BLaER1 (cell line): ENCODE data around the gene TBC1D22A.

ENCODE experiments used
- H3K27ac ChIP-seq: shearing (Covaris generic); formaldehyde crosslinking; 2 replicates; pipeline ENCODE4 v1.8.1; 2022
- H3K27me3 ChIP-seq: shearing (Covaris generic); formaldehyde crosslinking; 2 replicates; pipeline ENCODE4 v1.8.1; 2022
- H3K36me3 ChIP-seq: shearing (Covaris generic); formaldehyde crosslinking; 2 replicates; pipeline ENCODE4 v1.8.1; 2022
- H3K4me1 ChIP-seq: shearing (Covaris generic); formaldehyde crosslinking; 2 replicates; pipeline ENCODE4 v1.8.1; 2022
- H3K4me2 ChIP-seq: shearing (Covaris generic); formaldehyde crosslinking; 2 replicates; pipeline ENCODE4 v1.8.1; 2022
- H3K4me3 ChIP-seq: shearing (Covaris generic); formaldehyde crosslinking; 2 replicates; pipeline ENCODE4 v1.8.1; 2022
- H3K9ac ChIP-seq: shearing (Covaris generic); formaldehyde crosslinking; 2 replicates; pipeline ENCODE4 v1.8.1; 2022
- H3K9me3 ChIP-seq: shearing (Covaris generic); formaldehyde crosslinking; 2 replicates; pipeline ENCODE4 v1.8.1; 2022
- H4K20me1 ChIP-seq: shearing (Covaris generic); formaldehyde crosslinking; 2 replicates; pipeline ENCODE4 v1.8.1; 2022
- Cebpa-rat ChIP-seq: shearing (Covaris generic); IDR thresholded peaks from 2 replicates; pipeline ENCODE4 v1.8.1; 2022

Gene TBC1D22A

DNA sequence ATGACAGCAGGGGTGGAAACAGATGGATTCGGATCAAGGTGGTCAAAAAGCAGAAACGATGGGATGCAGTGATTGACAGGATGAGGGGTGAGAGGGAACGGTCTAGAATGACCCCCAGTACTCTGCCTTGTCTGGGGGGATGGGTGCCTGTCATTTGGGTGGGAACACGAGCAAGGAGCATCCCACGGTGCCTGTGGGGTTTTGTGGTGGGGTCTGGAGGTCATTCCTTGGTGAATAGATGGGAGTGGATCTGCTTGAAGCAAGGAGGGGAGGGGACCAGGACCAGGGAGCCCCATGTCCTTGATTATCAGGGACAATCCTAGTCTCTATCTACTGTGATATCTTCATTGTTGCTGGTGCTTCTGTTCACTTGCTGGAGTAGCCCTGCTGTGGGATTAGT is 16.3 kb upstream of the TBC1D22A start:
- no peak for TF ChIP-seq Cebpa-rat
- no peak overlapping the region for H3K27ac ChIP-seq
- no peak overlapping the region for H3K9ac ChIP-seq
- H3K4me3 ChIP-seq: no peak overlapping the region
- no peaks in the 10 kb centered on the region for H4K20me1 ChIP-seq
- H3K4me1 ChIP-seq: peaks cover 40% of the 10 kb centered on the region
- no peaks in the 10 kb centered on the region for H3K27me3 ChIP-seq
- H3K9me3 ChIP-seq: 0 out of 2 replicates have a peak, but pooled peaks cover 9% of the 10 kb centered on the region
- H3K4me2 ChIP-seq: no peak overlapping the region
- H3K36me3 ChIP-seq: no peaks in the 10 kb centered on the region

- Histone ChIP-seq H3K9ac (no peak overlapping the region), H4K20me1 (no peaks in the 10 kb centered on the region), H3K4me1 (peaks cover 43% of the 10 kb centered on the region), H3K4me2 (no peak overlapping the region), H3K27ac (no peak overlapping the region), H3K27me3 (no peaks in the 10 kb centered on the region), H3K36me3 (no peaks in the 10 kb centered on the region), H3K4me3 (no peak overlapping the region), H3K9me3 (0 out of 2 replicates have a peak, but pooled peaks cover 9% of the 10 kb centered on the region)
- TF ChIP-seq Cebpa-rat: no peak
Measured at GRCh38 chr22:46746620-46747019, 15.8 kb upstream of the TBC1D22A start.

- no peaks in the 10 kb centered on the region for H4K20me1 ChIP-seq
Measured at GRCh38 chr22:46747646-46748045, 14.8 kb upstream of the TBC1D22A start.

GRCh38 chr22:46748206-46748907 is 14.1 kb upstream of the TBC1D22A start:
- H3K9me3 ChIP-seq: peaks cover 2% of the 10 kb centered on the region; the same call in 1 of the 2 replicates
- peaks cover 51% of the 10 kb centered on the region for H3K4me1 ChIP-seq
- no peak for TF ChIP-seq Cebpa-rat
- peak overlapping the region; percentile 88 for H3K27ac ChIP-seq
- no peaks in the 10 kb centered on the region for H3K27me3 ChIP-seq
- peak overlapping the region; percentile 73 for H3K4me2 ChIP-seq
- H3K4me3 ChIP-seq: no peak overlapping the region; the same call in 1 of the 2 replicates
- H3K36me3 ChIP-seq: no peaks in the 10 kb centered on the region
- H4K20me1 ChIP-seq: no peaks in the 10 kb centered on the region
- H3K9ac ChIP-seq: peak overlapping the region; percentile 65

More at GRCh38 chr22:46747646-46748045, 14.8 kb upstream of the TBC1D22A start:
- peak overlapping the region; percentile 73 for H3K4me2 ChIP-seq
- no peak overlapping the region for H3K4me3 ChIP-seq
- no peak overlapping the region for H3K9ac ChIP-seq
- H3K27ac ChIP-seq: peak overlapping the region; percentile 88
- no peaks in the 10 kb centered on the region for H3K27me3 ChIP-seq
- H3K9me3 ChIP-seq: 0 out of 2 replicates have a peak, but pooled peaks cover 9% of the 10 kb centered on the region
- no peaks in the 10 kb centered on the region for H3K36me3 ChIP-seq
- H3K4me1 ChIP-seq: peaks cover 49% of the 10 kb centered on the region
- TF ChIP-seq Cebpa-rat: no peak

DNA sequence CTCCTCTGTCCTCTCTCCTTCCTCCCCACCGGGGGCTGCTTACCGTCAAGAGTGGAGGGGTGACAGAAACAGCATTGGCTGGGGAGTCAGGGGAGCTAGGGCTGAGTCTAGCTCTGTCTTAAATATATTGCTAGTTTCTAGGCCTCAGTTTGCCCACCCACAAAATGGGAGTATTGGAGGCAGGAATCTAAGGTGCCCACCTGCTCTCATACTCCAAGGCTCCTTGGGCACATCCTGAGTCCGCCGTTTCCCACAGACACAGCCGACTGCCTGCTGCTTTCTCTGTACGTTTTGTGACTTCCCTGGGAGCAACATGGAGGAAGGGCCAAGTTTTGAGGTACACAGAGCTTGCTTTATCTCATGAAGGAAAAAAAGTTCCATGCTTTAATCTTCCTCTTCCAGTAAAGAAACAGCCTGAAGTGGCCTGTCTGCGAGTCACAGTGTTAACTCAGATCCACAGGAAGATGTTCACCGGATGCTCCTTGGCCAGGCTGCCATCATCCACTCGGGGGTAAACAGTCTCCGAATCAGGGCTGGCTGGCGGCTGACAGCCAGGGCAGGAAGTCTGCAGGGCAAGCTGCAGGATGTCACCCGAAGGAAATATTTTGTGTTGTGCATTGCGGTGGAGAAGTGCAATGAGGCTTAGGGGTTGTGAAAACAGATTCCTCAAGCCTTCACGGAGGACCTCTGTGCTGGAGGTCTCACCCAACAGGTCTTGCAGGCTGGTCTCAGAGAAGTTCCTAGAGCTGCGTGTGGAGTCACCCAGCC is 13.4 kb upstream of the TBC1D22A start:
- H3K4me3 ChIP-seq: peak overlapping the region; percentile 17; the same call in 1 of the 2 replicates
- peaks cover 2% of the 10 kb centered on the region; the same call in 1 of the 2 replicates for H3K9me3 ChIP-seq
- H3K4me1 ChIP-seq: peaks cover 59% of the 10 kb centered on the region

DNA sequence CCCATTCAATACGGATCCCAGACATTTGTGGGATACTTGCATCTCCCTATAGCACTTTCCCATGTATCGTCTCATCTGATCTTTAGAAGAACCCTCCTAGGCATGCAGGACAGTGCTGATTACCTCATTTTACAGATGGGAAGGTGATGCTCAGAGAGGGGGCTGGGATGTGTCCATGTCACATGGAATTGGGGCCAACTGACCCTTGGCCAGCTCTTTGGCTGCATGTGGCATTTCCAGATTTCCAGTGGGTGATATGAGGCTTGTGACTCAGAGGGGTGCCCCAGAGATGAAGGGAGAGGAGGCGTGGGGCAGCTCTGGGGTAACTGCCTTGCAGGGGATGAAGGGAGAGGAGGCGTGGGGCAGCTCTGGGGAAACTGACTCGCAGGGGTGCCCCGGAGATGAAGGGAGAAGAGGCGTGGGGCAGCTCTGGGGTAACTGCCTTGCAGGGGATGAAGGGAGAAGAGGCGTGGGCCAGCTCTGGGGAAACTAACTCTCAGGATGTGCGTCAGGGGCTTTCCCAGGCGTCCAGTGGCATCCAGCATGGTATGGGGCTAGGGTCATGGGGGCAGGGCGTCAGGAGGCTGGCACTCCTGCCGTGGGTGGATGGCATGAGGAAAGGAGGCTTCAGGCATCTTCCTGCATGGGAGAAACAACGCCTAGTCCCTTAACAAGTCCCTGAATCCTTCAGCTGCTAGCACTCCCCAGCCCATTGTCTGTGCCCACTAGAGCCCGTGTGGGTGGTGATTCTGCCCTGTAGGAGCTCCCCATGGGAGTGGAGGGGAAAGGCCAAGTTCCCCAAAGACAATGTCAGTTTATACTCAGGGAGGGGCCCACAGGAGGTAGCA is 12.5 kb upstream of the TBC1D22A start:
- peak overlapping the region; percentile 88 for H3K27ac ChIP-seq
- peak overlapping the region; percentile 73 for H3K4me2 ChIP-seq
- H3K4me1 ChIP-seq: peaks cover 63% of the 10 kb centered on the region
- no peaks in the 10 kb centered on the region for H3K36me3 ChIP-seq
- no peak for TF ChIP-seq Cebpa-rat
- H3K9me3 ChIP-seq: peaks cover 10% of the 10 kb centered on the region
- H4K20me1 ChIP-seq: no peaks in the 10 kb centered on the region
- H3K4me3 ChIP-seq: peak overlapping the region; percentile 17; the same call in 1 of the 2 replicates
- no peaks in the 10 kb centered on the region for H3K27me3 ChIP-seq
- peak overlapping the region; percentile 65 for H3K9ac ChIP-seq

More for the DNA sequence above, 13.4 kb upstream of the TBC1D22A start:
- peak overlapping the region; percentile 73 for H3K4me2 ChIP-seq
- H3K36me3 ChIP-seq: no peaks in the 10 kb centered on the region
- no peak; the same call in 1 of the 2 replicates for TF ChIP-seq Cebpa-rat
- H4K20me1 ChIP-seq: no peaks in the 10 kb centered on the region
- H3K9ac ChIP-seq: peak overlapping the region; percentile 65
- peak overlapping the region; percentile 88 for H3K27ac ChIP-seq
- no peaks in the 10 kb centered on the region for H3K27me3 ChIP-seq

DNA sequence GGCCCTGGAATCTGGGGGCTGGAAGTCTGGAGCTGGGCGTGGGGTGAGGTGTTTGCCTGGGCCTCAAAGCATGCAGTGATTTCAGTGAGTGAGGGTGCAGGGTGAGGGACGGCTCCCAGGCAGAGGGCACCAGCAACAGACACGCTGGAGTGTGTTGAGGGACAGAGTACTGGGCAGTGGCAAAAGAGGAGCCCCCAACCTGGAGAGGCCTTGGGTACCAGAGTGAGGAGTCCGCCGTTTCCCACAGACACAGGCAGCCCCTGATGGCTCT is 12.0 kb upstream of the TBC1D22A start:
- peaks cover 63% of the 10 kb centered on the region for H3K4me1 ChIP-seq
- H3K4me2 ChIP-seq: peak overlapping the region; percentile 73
- no peak overlapping the region for H3K4me3 ChIP-seq
- H4K20me1 ChIP-seq: no peaks in the 10 kb centered on the region
- H3K27ac ChIP-seq: peak overlapping the region; percentile 88
- H3K27me3 ChIP-seq: no peaks in the 10 kb centered on the region
- peaks cover under 1% of the 10 kb centered on the region; the same call in 1 of the 2 replicates for H3K36me3 ChIP-seq
- TF ChIP-seq Cebpa-rat: no peak
- H3K9ac ChIP-seq: peak overlapping the region; percentile 65
- peaks cover 15% of the 10 kb centered on the region for H3K9me3 ChIP-seq

- no peak overlapping the region for H3K4me3 ChIP-seq
- TF ChIP-seq Cebpa-rat: no peak
- H3K4me2 ChIP-seq: peak overlapping the region; percentile 73
- H3K36me3 ChIP-seq: peaks cover 5% of the 10 kb centered on the region; the same call in 1 of the 2 replicates
- H3K9me3 ChIP-seq: peaks cover 20% of the 10 kb centered on the region
- H3K27me3 ChIP-seq: no peaks in the 10 kb centered on the region
- H3K9ac ChIP-seq: no peak overlapping the region
- no peaks in the 10 kb centered on the region for H4K20me1 ChIP-seq
- peak overlapping the region; percentile 88 for H3K27ac ChIP-seq
- H3K4me1 ChIP-seq: peaks cover 63% of the 10 kb centered on the region
Measured at GRCh38 chr22:46750863-46751443, 11.5 kb upstream of the TBC1D22A start.
